DOHH2 (cell line): ENCODE measurements around the gene VGLL4.
"Not testable (repeated sequence)": the region's sequence is repeated elsewhere in the genome, so short reads cannot be mapped to it uniquely, and the experiment has no call there.

Experiments
- H3F3A ChIP-seq: fragments of 200-600 bp; sonication (generic), shearing (Covaris generic); 2 replicates; pipeline ENCODE4 v1.6.0; 2016; ENCODE audit warnings: antibody characterized with exemption, mild to moderate bottlenecking; ENCODE audit not compliant: control insufficient read depth, insufficient read depth
- H3K27ac ChIP-seq: fragments of 200-600 bp; sonication (generic); 2 replicates; pipeline ENCODE4 v1.5.1; 2014; ENCODE audit warnings: low read depth, mild to moderate bottlenecking, low read length, moderate library complexity
- H3K27me3 ChIP-seq: fragments of 200-600 bp; sonication (generic); 2 replicates; pipeline ENCODE4 v1.6.1; 2014; ENCODE audit warnings: mild to moderate bottlenecking, low read length, mixed read lengths; ENCODE audit not compliant: control insufficient read depth
- H3K36me3 ChIP-seq: fragments of 200-600 bp; sonication (generic); 2 replicates; pipeline ENCODE4 v1.6.1; 2014; ENCODE audit warnings: mild to moderate bottlenecking, low read length, moderate library complexity, mixed read lengths; ENCODE audit not compliant: control insufficient read depth
- H3K4me1 ChIP-seq: fragments of 200-600 bp; sonication (generic); 2 replicates; pipeline ENCODE4 v1.6.1; 2014; ENCODE audit warnings: mild to moderate bottlenecking, low read length, mixed read lengths; ENCODE audit not compliant: control insufficient read depth
- H3K4me2 ChIP-seq: fragments of 200-600 bp; sonication (generic); 2 replicates; pipeline ENCODE4 v1.6.0; 2014; ENCODE audit warnings: mild to moderate bottlenecking, low read length, moderate library complexity
- H3K4me3 ChIP-seq: fragments of 200-600 bp; sonication (generic); 2 replicates; pipeline ENCODE4 v1.5.1; 2014; ENCODE audit warnings: mild to moderate bottlenecking, low read length, mixed read lengths
- H3K79me2 ChIP-seq: fragments of 200-600 bp; sonication (generic); 2 replicates; pipeline ENCODE4 v1.6.1; 2014; ENCODE audit warnings: mild to moderate bottlenecking, low read length, mixed read lengths; ENCODE audit not compliant: control insufficient read depth
- H3K9me2 ChIP-seq: fragments of 200-600 bp; sonication (generic); replicated peaks from 2 replicates; pipeline ENCODE4 v1.6.1; 2014; ENCODE audit warnings: mild to moderate bottlenecking, low read length, mixed read lengths; ENCODE audit not compliant: control insufficient read depth
- H3K9me3 ChIP-seq: fragments of 200-600 bp; sonication (generic); 2 replicates; pipeline ENCODE4 v1.6.1; 2014; ENCODE audit warnings: antibody characterized with exemption, low read length, mixed read lengths; ENCODE audit not compliant: control insufficient read depth, insufficient read depth
- H4K20me1 ChIP-seq: fragments of 200-600 bp; sonication (generic); 2 replicates; pipeline ENCODE4 v1.6.0; 2014; ENCODE audit warnings: low read depth, mild to moderate bottlenecking, antibody characterized with exemption, low read length, moderate library complexity; ENCODE audit not compliant: control insufficient read depth, insufficient read depth
- CTCF ChIP-seq: fragments of 200-600 bp; sonication (generic); IDR thresholded peaks from one replicate; pipeline ENCODE4 v1.5.1; 2014; ENCODE audit warnings: antibody characterized with exemption, mild to moderate bottlenecking, low read depth, low read length; ENCODE audit not compliant: poor library complexity, severe bottlenecking
- EZH2phosphoT487 ChIP-seq: fragments of 200-600 bp; sonication (generic); IDR thresholded peaks from 2 replicates; pipeline ENCODE4 v1.6.1; 2017; ENCODE audit warnings: borderline replicate concordance, mild to moderate bottlenecking, antibody characterized with exemption, low read length, moderate library complexity, mixed read lengths

The VGLL4 gene

DNA sequence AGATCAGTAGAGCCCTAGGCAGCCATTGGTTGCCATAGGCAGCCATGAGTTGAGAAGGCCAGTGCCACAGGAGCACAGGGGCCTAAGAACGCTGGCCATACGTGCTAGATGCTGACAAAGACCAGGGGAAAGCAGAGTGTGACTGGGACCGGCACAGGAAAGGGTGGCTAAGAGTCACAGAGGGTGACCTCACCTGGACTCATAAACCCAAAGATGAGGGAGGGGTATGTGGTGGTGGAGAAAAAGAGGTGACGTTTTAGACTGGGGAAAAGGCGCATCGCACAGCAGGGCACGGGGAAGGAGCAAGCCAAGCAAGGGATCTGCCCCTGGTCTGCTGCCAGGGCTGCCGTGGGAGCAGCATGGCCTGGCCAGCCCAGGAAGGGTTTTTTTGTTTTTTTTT is 122.5 kb downstream of the VGLL4 start:
- no peaks in the 10 kb centered on the region for H3K79me2 ChIP-seq
- no peaks in the 10 kb centered on the region for H3K9me2 ChIP-seq
- no peaks in the 10 kb centered on the region for H3F3A ChIP-seq
- no peak overlapping the region for H3K4me3 ChIP-seq
- no peak for TF ChIP-seq EZH2phosphoT487
- no peaks in the 10 kb centered on the region for H3K36me3 ChIP-seq
- H3K9me3 ChIP-seq: no peaks in the 10 kb centered on the region
- no peaks in the 10 kb centered on the region for H3K4me1 ChIP-seq
- no peak overlapping the region for H3K4me2 ChIP-seq
- no peaks in the 10 kb centered on the region for H3K27me3 ChIP-seq
- no peak overlapping the region for H3K27ac ChIP-seq
- H4K20me1 ChIP-seq: no peaks in the 10 kb centered on the region

GRCh38 chr3:11517601-11518000 is 126.1 kb downstream of the VGLL4 start:
- H3K4me1 ChIP-seq: no peaks in the 10 kb centered on the region
- no peaks in the 10 kb centered on the region for H3K36me3 ChIP-seq
- no peaks in the 10 kb centered on the region for H3K79me2 ChIP-seq
- H4K20me1 ChIP-seq: no peaks in the 10 kb centered on the region
- no peaks in the 10 kb centered on the region for H3K27me3 ChIP-seq
- H3K4me3 ChIP-seq: no peak overlapping the region
- no peak overlapping the region for H3K4me2 ChIP-seq
- no peaks in the 10 kb centered on the region for H3F3A ChIP-seq
- H3K9me2 ChIP-seq: no peaks in the 10 kb centered on the region
- TF ChIP-seq EZH2phosphoT487 (no peak), CTCF (no peak)
- no peak overlapping the region for H3K27ac ChIP-seq
- H3K9me3 ChIP-seq: no peaks in the 10 kb centered on the region

DNA sequence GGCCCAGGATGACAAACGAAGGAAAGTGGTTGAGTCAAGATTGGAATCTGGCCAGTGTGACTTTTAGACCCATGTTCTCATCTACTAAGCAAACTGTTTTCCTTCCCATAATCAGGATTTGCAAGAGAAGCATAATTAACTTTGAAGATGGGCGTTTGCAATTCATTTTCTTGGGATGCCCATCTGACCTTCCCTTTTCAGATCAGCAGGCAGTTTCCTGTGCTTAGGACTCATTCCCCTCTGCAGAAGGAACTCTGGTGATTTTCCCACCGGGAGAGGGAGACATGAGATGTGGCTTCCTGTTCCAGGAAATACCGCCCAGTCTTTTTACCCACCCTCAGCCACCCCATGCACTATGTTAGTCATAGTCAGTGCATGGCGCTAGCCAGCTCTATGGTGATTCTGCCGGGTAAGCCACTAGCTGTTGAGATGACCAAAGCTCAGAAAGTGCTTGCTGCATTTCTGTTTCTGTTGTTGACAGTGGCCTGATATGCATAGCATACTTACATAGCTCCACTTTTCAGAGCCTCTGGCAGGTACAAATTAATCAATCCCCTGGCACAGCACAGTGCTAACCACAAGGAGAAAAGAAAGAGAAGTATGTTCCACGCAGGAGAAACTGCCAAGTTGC is 129.4 kb downstream of the VGLL4 start:
- Histone ChIP-seq H3K27ac (no peak overlapping the region), H3K79me2 (no peaks in the 10 kb centered on the region), H4K20me1 (no peaks in the 10 kb centered on the region), H3K4me2 (no peak overlapping the region), H3K27me3 (no peaks in the 10 kb centered on the region), H3F3A (no peaks in the 10 kb centered on the region), H3K4me1 (peaks cover 11% of the 10 kb centered on the region), H3K9me2 (no peaks in the 10 kb centered on the region), H3K9me3 (peaks cover 3% of the 10 kb centered on the region; the same call in 1 of the 2 replicates), H3K36me3 (no peaks in the 10 kb centered on the region), H3K4me3 (no peak overlapping the region)
- no peak for TF ChIP-seq CTCF
- no peak for TF ChIP-seq EZH2phosphoT487

DNA sequence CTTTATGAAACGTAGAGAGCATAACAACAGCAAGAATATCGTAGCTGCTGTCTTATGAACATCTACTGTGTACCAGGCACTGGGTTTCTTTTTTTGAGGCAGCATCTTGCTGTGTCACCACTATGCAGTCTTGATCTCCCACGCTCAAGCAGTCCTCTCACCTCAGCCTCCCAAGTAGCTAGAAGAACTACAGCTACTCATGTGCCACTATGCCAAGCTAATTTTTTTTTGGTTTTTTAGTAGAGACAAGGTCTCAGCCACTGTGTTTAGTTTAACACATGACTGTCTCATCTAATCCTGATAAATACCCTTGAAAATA is 129.9 kb downstream of the VGLL4 start:
- H3K27ac ChIP-seq: no peak overlapping the region
- TF ChIP-seq EZH2phosphoT487 (no peak), CTCF (no peak)
- no peaks in the 10 kb centered on the region for H3F3A ChIP-seq
- H3K36me3 ChIP-seq: no peaks in the 10 kb centered on the region
- no peaks in the 10 kb centered on the region for H3K27me3 ChIP-seq
- peaks cover 12% of the 10 kb centered on the region for H3K4me1 ChIP-seq
- no peak overlapping the region for H3K4me2 ChIP-seq
- H4K20me1 ChIP-seq: no peaks in the 10 kb centered on the region
- H3K9me3 ChIP-seq: peaks cover 3% of the 10 kb centered on the region; the same call in 1 of the 2 replicates
- H3K79me2 ChIP-seq: no peaks in the 10 kb centered on the region
- H3K9me2 ChIP-seq: no peaks in the 10 kb centered on the region
- no peak overlapping the region for H3K4me3 ChIP-seq

DNA sequence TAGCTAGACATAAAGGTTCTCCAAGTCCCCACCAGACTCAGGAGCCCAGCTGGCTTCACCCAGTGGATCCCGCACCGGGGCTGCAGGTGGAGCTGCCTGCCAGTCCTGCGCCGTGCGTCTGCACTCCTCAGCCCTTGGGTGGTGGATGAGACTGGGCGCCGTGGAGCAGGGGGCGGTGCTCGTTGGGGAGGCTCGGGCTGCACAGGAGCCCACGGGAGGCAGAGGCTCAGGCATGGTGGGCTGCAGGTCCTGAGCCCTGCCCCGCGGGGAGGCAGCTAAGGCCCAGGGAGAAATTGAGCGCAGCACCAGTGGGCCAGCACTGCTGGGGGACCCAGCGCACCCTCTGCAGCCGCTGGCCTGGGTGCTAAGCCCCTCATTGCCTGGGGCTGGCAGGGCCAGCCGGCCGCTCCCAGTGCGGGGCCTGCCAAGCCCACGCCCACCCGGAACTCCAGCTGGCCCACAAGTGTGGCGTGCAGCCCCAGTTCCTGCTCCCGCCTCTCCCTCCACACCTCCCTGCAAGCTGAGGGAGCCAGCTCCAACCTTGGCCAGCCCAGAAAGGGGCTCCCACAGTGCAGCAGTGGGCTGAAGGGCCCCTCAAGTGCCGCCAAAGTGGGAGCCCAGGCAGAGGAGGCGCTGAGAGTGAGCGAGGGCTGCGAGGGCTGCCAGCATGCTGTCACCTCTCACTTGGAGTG is 130.4 kb downstream of the VGLL4 start:
- H3K4me2 ChIP-seq, H3F3A ChIP-seq, H3K27me3 ChIP-seq, H3K9me2 ChIP-seq, H3K27ac ChIP-seq, H3K79me2 ChIP-seq, H4K20me1 ChIP-seq, H3K36me3 ChIP-seq, H3K4me3 ChIP-seq, H3K9me3 ChIP-seq: not testable (repeated sequence)
- peaks cover 12% of the 10 kb centered on the region for H3K4me1 ChIP-seq
